ENCODE results near the gene NLGN1.

NLGN1 gene

GRCh38 chr3:174010907-174011306, 613.4 kb downstream of the NLGN1 start:
- no peak overlapping the region for H3K4me3 ChIP-seq (ENCODE audit: low read depth, low read length)
- no peaks in the 10 kb centered on the region for H3K36me3 ChIP-seq (ENCODE audit: control insufficient read depth, insufficient read depth, low read length)
- peak overlapping the region; percentile 52; the same call in 1 of the 2 replicates for H3K27ac ChIP-seq (ENCODE audit: low read depth, low read length)
- H3K4me1 ChIP-seq (ENCODE audit: control insufficient read depth, insufficient read depth, low read length), result peaks cover 11% of the 10 kb centered on the region
- H3K27me3 ChIP-seq (ENCODE audit: control insufficient read depth, insufficient read depth, low read length), result no peaks in the 10 kb centered on the region
- no peak overlapping the region for H3K9ac ChIP-seq (ENCODE audit: low read length)
- H3K9me3 ChIP-seq (ENCODE audit: control insufficient read depth, insufficient read depth, low read depth, low read length), result no peaks in the 10 kb centered on the region

- H3K9me3 ChIP-seq (ENCODE audit: control insufficient read depth, insufficient read depth, low read depth, low read length), result peaks cover 8% of the 10 kb centered on the region
- peaks cover 3% of the 10 kb centered on the region for H3K4me1 ChIP-seq (ENCODE audit: control insufficient read depth, insufficient read depth, low read length)
- H3K9ac ChIP-seq (ENCODE audit: low read length), result no peak overlapping the region
- H3K27ac ChIP-seq (ENCODE audit: low read depth, low read length), result no peak overlapping the region
- H3K36me3 ChIP-seq (ENCODE audit: control insufficient read depth, insufficient read depth, low read length), result no peaks in the 10 kb centered on the region
- H3K4me3 ChIP-seq (ENCODE audit: low read depth, low read length), result no peak overlapping the region
- H3K27me3 ChIP-seq (ENCODE audit: control insufficient read depth, insufficient read depth, low read length), result no peaks in the 10 kb centered on the region
These were observed 618.6 kb downstream of the NLGN1 start for GRCh38 chr3:174016186-174016585.

- no peak overlapping the region for H3K9ac ChIP-seq (ENCODE audit: low read length)
- H3K4me3 ChIP-seq (ENCODE audit: low read depth, low read length), result no peak overlapping the region
- no peaks in the 10 kb centered on the region for H3K36me3 ChIP-seq (ENCODE audit: control insufficient read depth, insufficient read depth, low read length)
- H3K9me3 ChIP-seq (ENCODE audit: control insufficient read depth, insufficient read depth, low read depth, low read length), result peaks cover 8% of the 10 kb centered on the region
- no peaks in the 10 kb centered on the region for H3K27me3 ChIP-seq (ENCODE audit: control insufficient read depth, insufficient read depth, low read length)
- peaks cover 6% of the 10 kb centered on the region; the same call in 1 of the 2 replicates for H3K4me1 ChIP-seq (ENCODE audit: control insufficient read depth, insufficient read depth, low read length)
- no peak overlapping the region for H3K27ac ChIP-seq (ENCODE audit: low read depth, low read length)
These were observed 622.6 kb downstream of the NLGN1 start for GRCh38 chr3:174020156-174020555.

GRCh38 chr3:174023421-174023820, 625.9 kb downstream of the NLGN1 start:
- Histone ChIP-seq H3K27me3 (ENCODE audit: control insufficient read depth, insufficient read depth, low read length) (no peaks in the 10 kb centered on the region), H3K9ac (ENCODE audit: low read length) (no peak overlapping the region), H3K36me3 (ENCODE audit: control insufficient read depth, insufficient read depth, low read length) (no peaks in the 10 kb centered on the region), H3K4me3 (ENCODE audit: low read depth, low read length) (no peak overlapping the region), H3K9me3 (ENCODE audit: control insufficient read depth, insufficient read depth, low read depth, low read length) (peaks cover 10% of the 10 kb centered on the region), H3K4me1 (ENCODE audit: control insufficient read depth, insufficient read depth, low read length) (peaks cover 6% of the 10 kb centered on the region; the same call in 1 of the 2 replicates), H3K27ac (ENCODE audit: low read depth, low read length) (no peak overlapping the region)

GRCh38 chr3:174028673-174029072, 631.1 kb downstream of the NLGN1 start:
- Histone ChIP-seq H3K9me3 (ENCODE audit: control insufficient read depth, insufficient read depth, low read depth, low read length) (peaks cover 35% of the 10 kb centered on the region), H3K27ac (ENCODE audit: low read depth, low read length) (no peak overlapping the region), H3K9ac (ENCODE audit: low read length) (no peak overlapping the region), H3K27me3 (ENCODE audit: control insufficient read depth, insufficient read depth, low read length) (no peaks in the 10 kb centered on the region), H3K4me1 (ENCODE audit: control insufficient read depth, insufficient read depth, low read length) (peaks cover 2% of the 10 kb centered on the region; the same call in 1 of the 2 replicates), H3K4me3 (ENCODE audit: low read depth, low read length) (no peak overlapping the region), H3K36me3 (ENCODE audit: control insufficient read depth, insufficient read depth, low read length) (no peaks in the 10 kb centered on the region)

- H3K9ac ChIP-seq (ENCODE audit: low read length), result no peak overlapping the region
These were observed 637.9 kb downstream of the NLGN1 start for GRCh38 chr3:174035328-174035886.

GRCh38 chr3:174046311-174046710, 648.8 kb downstream of the NLGN1 start:
- H3K9me3 ChIP-seq (ENCODE audit: control insufficient read depth, insufficient read depth, low read depth, low read length), result peaks cover 18% of the 10 kb centered on the region; the same call in 1 of the 2 replicates
- no peaks in the 10 kb centered on the region for H3K36me3 ChIP-seq (ENCODE audit: control insufficient read depth, insufficient read depth, low read length)
- H3K4me1 ChIP-seq (ENCODE audit: control insufficient read depth, insufficient read depth, low read length), result peaks cover 8% of the 10 kb centered on the region
- no peak overlapping the region for H3K9ac ChIP-seq (ENCODE audit: low read length)
- no peaks in the 10 kb centered on the region for H3K27me3 ChIP-seq (ENCODE audit: control insufficient read depth, insufficient read depth, low read length)
- no peak overlapping the region for H3K27ac ChIP-seq (ENCODE audit: low read depth, low read length)
- H3K4me3 ChIP-seq (ENCODE audit: low read depth, low read length), result no peak overlapping the region

More at GRCh38 chr3:174035328-174035886, 637.9 kb downstream of the NLGN1 start:
- Histone ChIP-seq H3K27ac (ENCODE audit: low read depth, low read length) (no peak overlapping the region), H3K9me3 (ENCODE audit: control insufficient read depth, insufficient read depth, low read depth, low read length) (peaks cover 10% of the 10 kb centered on the region; the same call in 1 of the 2 replicates), H3K4me3 (ENCODE audit: low read depth, low read length) (no peak overlapping the region), H3K4me1 (ENCODE audit: control insufficient read depth, insufficient read depth, low read length) (no peaks in the 10 kb centered on the region), H3K36me3 (ENCODE audit: control insufficient read depth, insufficient read depth, low read length) (no peaks in the 10 kb centered on the region), H3K27me3 (ENCODE audit: control insufficient read depth, insufficient read depth, low read length) (no peaks in the 10 kb centered on the region)

GRCh38 chr3:174049472-174049871, 651.9 kb downstream of the NLGN1 start:
- peaks cover 10% of the 10 kb centered on the region; the same call in 1 of the 2 replicates for H3K9me3 ChIP-seq (ENCODE audit: control insufficient read depth, insufficient read depth, low read depth, low read length)
- no peak overlapping the region for H3K9ac ChIP-seq (ENCODE audit: low read length)

GRCh38 chr3:174051191-174051590, 653.6 kb downstream of the NLGN1 start:
- H3K4me3 ChIP-seq (ENCODE audit: low read depth, low read length), result no peak overlapping the region
- peaks cover 11% of the 10 kb centered on the region for H3K4me1 ChIP-seq (ENCODE audit: control insufficient read depth, insufficient read depth, low read length)
- H3K9ac ChIP-seq (ENCODE audit: low read length), result no peak overlapping the region
- no peak overlapping the region for H3K27ac ChIP-seq (ENCODE audit: low read depth, low read length)
- H3K9me3 ChIP-seq (ENCODE audit: control insufficient read depth, insufficient read depth, low read depth, low read length), result no peaks in the 10 kb centered on the region
- no peaks in the 10 kb centered on the region for H3K27me3 ChIP-seq (ENCODE audit: control insufficient read depth, insufficient read depth, low read length)
- no peaks in the 10 kb centered on the region for H3K36me3 ChIP-seq (ENCODE audit: control insufficient read depth, insufficient read depth, low read length)

More at GRCh38 chr3:174049472-174049871, 651.9 kb downstream of the NLGN1 start:
- peaks cover 11% of the 10 kb centered on the region for H3K4me1 ChIP-seq (ENCODE audit: control insufficient read depth, insufficient read depth, low read length)
- no peak overlapping the region for H3K27ac ChIP-seq (ENCODE audit: low read depth, low read length)
- H3K27me3 ChIP-seq (ENCODE audit: control insufficient read depth, insufficient read depth, low read length), result no peaks in the 10 kb centered on the region
- H3K36me3 ChIP-seq (ENCODE audit: control insufficient read depth, insufficient read depth, low read length), result no peaks in the 10 kb centered on the region
- H3K4me3 ChIP-seq (ENCODE audit: low read depth, low read length), result no peak overlapping the region

- Histone ChIP-seq H3K4me1 (ENCODE audit: control insufficient read depth, insufficient read depth, low read length) (no peaks in the 10 kb centered on the region), H3K27ac (ENCODE audit: low read depth, low read length) (no peak overlapping the region), H3K36me3 (ENCODE audit: control insufficient read depth, insufficient read depth, low read length) (no peaks in the 10 kb centered on the region), H3K9me3 (ENCODE audit: control insufficient read depth, insufficient read depth, low read depth, low read length) (peaks cover 6% of the 10 kb centered on the region; the same call in 1 of the 2 replicates), H3K4me3 (ENCODE audit: low read depth, low read length) (no peak overlapping the region), H3K9ac (ENCODE audit: low read length) (no peak overlapping the region), H3K27me3 (ENCODE audit: control insufficient read depth, insufficient read depth, low read length) (no peaks in the 10 kb centered on the region)
These were observed 661.3 kb downstream of the NLGN1 start for GRCh38 chr3:174058804-174059203.

GRCh38 chr3:174060431-174060830, 662.9 kb downstream of the NLGN1 start:
- no peaks in the 10 kb centered on the region for H3K36me3 ChIP-seq (ENCODE audit: control insufficient read depth, insufficient read depth, low read length)

More at GRCh38 chr3:174060431-174060830, 662.9 kb downstream of the NLGN1 start:
- Histone ChIP-seq H3K9ac (ENCODE audit: low read length) (no peak overlapping the region), H3K9me3 (ENCODE audit: control insufficient read depth, insufficient read depth, low read depth, low read length) (peaks cover 6% of the 10 kb centered on the region; the same call in 1 of the 2 replicates), H3K4me3 (ENCODE audit: low read depth, low read length) (no peak overlapping the region), H3K4me1 (ENCODE audit: control insufficient read depth, insufficient read depth, low read length) (no peaks in the 10 kb centered on the region), H3K27ac (ENCODE audit: low read depth, low read length) (no peak overlapping the region), H3K27me3 (ENCODE audit: control insufficient read depth, insufficient read depth, low read length) (no peaks in the 10 kb centered on the region)

All from HUES6 (cell line).